ENCODE data around the gene DDIT4. TPM values are rescaled to one million over a fixed set of nuclear protein-coding genes. Genes with fewer than 3 reads are reported as not detected.
"Not testable (repeated sequence)": the region's sequence is repeated elsewhere in the genome, so short reads cannot be mapped to it uniquely, and the experiment has no call there.

The DDIT4 gene
- total RNA-seq, 1 donor from 2014 or later: 153 TPM

- H3K4me3 Mint-ChIP-seq (ENCODE audit: unreplicated experiment): peak overlapping the region; percentile 73
- TF ChIP-seq CTCF (IDR thresholded peaks at IDR 0.05; ENCODE audit: partially characterized antibody, unreplicated experiment): no peak
- H3K27me3 Mint-ChIP-seq (ENCODE audit: unreplicated experiment): no peaks in the 10 kb centered on the region
Observed at GRCh38 chr10:72297805-72298591, 24.3 kb downstream of the DDIT4 start.

GRCh38 chr10:72298592-72299519 lies 25.1 kb downstream of the DDIT4 start:
- H3K27me3 Mint-ChIP-seq (ENCODE audit: unreplicated experiment): no peaks in the 10 kb centered on the region
- no peak for DNase-seq
- peak overlapping the region; percentile 76 for H3K27ac Mint-ChIP-seq (ENCODE audit: unreplicated experiment)
- H3K4me1 Mint-ChIP-seq (ENCODE audit: low read depth, unreplicated experiment): peaks cover 5% of the 10 kb centered on the region
- H3K9me3 Mint-ChIP-seq (ENCODE audit: unreplicated experiment): peaks cover 2% of the 10 kb centered on the region
- no peak overlapping the region for H3K4me3 Mint-ChIP-seq (ENCODE audit: unreplicated experiment)
- H3K36me3 Mint-ChIP-seq (ENCODE audit: unreplicated experiment): no peaks in the 10 kb centered on the region
- TF ChIP-seq CTCF (IDR thresholded peaks at IDR 0.05; ENCODE audit: partially characterized antibody, unreplicated experiment): no peak

More at GRCh38 chr10:72297805-72298591, 24.3 kb downstream of the DDIT4 start:
- peak; percentile 95 for DNase-seq
- peaks cover 2% of the 10 kb centered on the region for H3K9me3 Mint-ChIP-seq (ENCODE audit: unreplicated experiment)
- no peaks in the 10 kb centered on the region for H3K36me3 Mint-ChIP-seq (ENCODE audit: unreplicated experiment)
- peaks cover 5% of the 10 kb centered on the region for H3K4me1 Mint-ChIP-seq (ENCODE audit: low read depth, unreplicated experiment)
- peak overlapping the region; percentile 76 for H3K27ac Mint-ChIP-seq (ENCODE audit: unreplicated experiment)

- Mint-ChIP-seq H3K36me3 (ENCODE audit: unreplicated experiment) (no peaks in the 10 kb centered on the region), H3K27me3 (ENCODE audit: unreplicated experiment) (no peaks in the 10 kb centered on the region), H3K4me1 (ENCODE audit: low read depth, unreplicated experiment) (peaks cover 2% of the 10 kb centered on the region), H3K27ac (ENCODE audit: unreplicated experiment) (no peak overlapping the region), H3K9me3 (ENCODE audit: unreplicated experiment) (no peaks in the 10 kb centered on the region), H3K4me3 (ENCODE audit: unreplicated experiment) (no peak overlapping the region)
- DNase-seq: no peak
- TF ChIP-seq CTCF (IDR thresholded peaks at IDR 0.05; ENCODE audit: partially characterized antibody, unreplicated experiment): no peak
Observed at GRCh38 chr10:72303424-72304128, 29.9 kb downstream of the DDIT4 start.

- no peak for TF ChIP-seq CTCF (IDR thresholded peaks at IDR 0.05; ENCODE audit: partially characterized antibody, unreplicated experiment)
- Mint-ChIP-seq H3K27ac (ENCODE audit: unreplicated experiment) (no peak overlapping the region), H3K4me3 (ENCODE audit: unreplicated experiment) (no peak overlapping the region), H3K27me3 (ENCODE audit: unreplicated experiment) (peaks cover 5% of the 10 kb centered on the region), H3K9me3 (ENCODE audit: unreplicated experiment) (peaks cover 5% of the 10 kb centered on the region), H3K4me1 (ENCODE audit: low read depth, unreplicated experiment) (peaks cover 19% of the 10 kb centered on the region), H3K36me3 (ENCODE audit: unreplicated experiment) (no peaks in the 10 kb centered on the region)
- DNase-seq: no peak
Observed at GRCh38 chr10:72306215-72306760, 32.6 kb downstream of the DDIT4 start.

GRCh38 chr10:72307711-72308110 lies 34.0 kb downstream of the DDIT4 start:
- H3K27me3 Mint-ChIP-seq (ENCODE audit: unreplicated experiment); H3K36me3 Mint-ChIP-seq (ENCODE audit: unreplicated experiment); H3K4me3 Mint-ChIP-seq (ENCODE audit: unreplicated experiment); H3K9me3 Mint-ChIP-seq (ENCODE audit: unreplicated experiment); H3K27ac Mint-ChIP-seq (ENCODE audit: unreplicated experiment); DNase-seq: not testable (repeated sequence)
- peaks cover 19% of the 10 kb centered on the region for H3K4me1 Mint-ChIP-seq (ENCODE audit: low read depth, unreplicated experiment)
